CD4-positive, alpha-beta memory T cell (primary cell): Measurements from ENCODE around the gene WDR74. TPM values are rescaled to one million over a fixed set of nuclear protein-coding genes. Genes with fewer than 3 reads are reported as not detected.
A peak's percentile ranks its signal among the peaks of the same experiment; 100 is the strongest.

ENCODE experiments used
- CTCF ChIA-PET: fragments of 350-600 bp; sonication (Branson Sonifier 250); formaldehyde crosslinking; loops from one replicate; lab custom pipeline; 2021; ENCODE audit warnings: inconsistent platforms; ENCODE audit not compliant: partially characterized antibody; lab: Charles Lee
- POLR2A ChIA-PET: fragments of 350-600 bp; sonication (Branson Sonifier 250); formaldehyde crosslinking; loops from one replicate; lab custom pipeline; 2021; ENCODE audit not compliant: partially characterized antibody; lab: Charles Lee
- DNase-seq, 5 donors: peaks; one replicate each; pipeline versions ENCODE4 v3.0.0 to v3.0.0-alpha.2; 2020 to 2022; ENCODE audit warnings: mixed read lengths in 1 of 5
- H3K27ac ChIP-seq: one replicate; pipeline ENCODE4 v1.7.0; 2013; ENCODE audit warnings: low read depth, low read length
- H3K27me3 ChIP-seq: 2 replicates; pipeline ENCODE4 v1.7.0; 2013; ENCODE audit warnings: mild to moderate bottlenecking, low read length, moderate library complexity; ENCODE audit not compliant: insufficient read depth
- H3K36me3 ChIP-seq: 2 replicates; pipeline ENCODE4 v1.7.0; 2013; ENCODE audit warnings: mild to moderate bottlenecking, low read length, moderate library complexity; ENCODE audit not compliant: insufficient read depth
- H3K4me1 ChIP-seq: 2 replicates; pipeline ENCODE4 v1.7.0; 2013; ENCODE audit warnings: mild to moderate bottlenecking, low read length, moderate library complexity; ENCODE audit not compliant: insufficient read depth
- H3K4me3 ChIP-seq, 2 donors: one replicate each; pipeline ENCODE4 v1.7.0; 2013; ENCODE audit warnings: low read length in 2 of 2, mild to moderate bottlenecking in 1 of 2
- H3K9me3 ChIP-seq, 2 donors: one replicate each; pipeline ENCODE4 v1.7.0; 2013; ENCODE audit warnings: low read length in 2 of 2, control low read depth in 1 of 2; ENCODE audit not compliant: control insufficient read depth in 1 of 2
- H3K27ac Mint-ChIP-seq, 7 donors: one replicate each; pipeline ENCODE4 v1.8.0; 2020 to 2021; ENCODE audit warnings: mixed read lengths in 7 of 7, mild to moderate bottlenecking in 6 of 7, inconsistent platforms in 3 of 7, moderate library complexity in 3 of 7
- H3K27me3 Mint-ChIP-seq, 2 donors: one replicate each; pipeline ENCODE4 v1.8.0; 2020 to 2021; ENCODE audit warnings: mixed read lengths in 2 of 2
- H3K36me3 Mint-ChIP-seq, 2 donors: one replicate each; pipeline ENCODE4 v1.8.0; 2020 to 2021; ENCODE audit warnings: mixed read lengths in 2 of 2, inconsistent platforms in 1 of 2, mild to moderate bottlenecking in 1 of 2
- H3K4me1 Mint-ChIP-seq, 4 donors: one replicate each; pipeline ENCODE4 v1.8.0; 2020 to 2021; ENCODE audit warnings: mixed read lengths in 4 of 4, mild to moderate bottlenecking in 1 of 4
- H3K4me3 Mint-ChIP-seq, 8 donors: one replicate each; pipeline ENCODE4 v1.8.0; 2020 to 2021; ENCODE audit warnings: mixed read lengths in 8 of 8, mild to moderate bottlenecking in 7 of 8, moderate library complexity in 6 of 8, inconsistent platforms in 3 of 8
- H3K9me3 Mint-ChIP-seq, 8 donors: one replicate each; pipeline ENCODE4 v1.8.0; 2020 to 2021; ENCODE audit warnings: mixed read lengths in 8 of 8, mild to moderate bottlenecking in 5 of 8, inconsistent platforms in 3 of 8, moderate library complexity in 1 of 8
- intact Hi-C: fragments of 100-400 bp; cut with micrococcal nuclease; formaldehyde crosslinking; loops from one replicate; pipeline ENCODE4 v1.15.1; 2023
- polyA plus RNA-seq, 2 donors: library from polyadenylated mRNA; unstranded; fragments of 300-500 nt; fragmentation: Illumina TruSeq; gene quantifications; one replicate each; pipeline ENCODE4 v1.2.3, GENCODE V29; 2021
- total RNA-seq, 2 experiments: library from RNA; stranded (reverse); gene quantifications; one replicate each; pipeline ENCODE4 v1.2.3, GENCODE V29; 2021

The WDR74 gene
- total and polyA plus RNA-seq, 4 experiments from 2014 or later: 33.9 to 82.2 (median 65.0) TPM

DNA sequence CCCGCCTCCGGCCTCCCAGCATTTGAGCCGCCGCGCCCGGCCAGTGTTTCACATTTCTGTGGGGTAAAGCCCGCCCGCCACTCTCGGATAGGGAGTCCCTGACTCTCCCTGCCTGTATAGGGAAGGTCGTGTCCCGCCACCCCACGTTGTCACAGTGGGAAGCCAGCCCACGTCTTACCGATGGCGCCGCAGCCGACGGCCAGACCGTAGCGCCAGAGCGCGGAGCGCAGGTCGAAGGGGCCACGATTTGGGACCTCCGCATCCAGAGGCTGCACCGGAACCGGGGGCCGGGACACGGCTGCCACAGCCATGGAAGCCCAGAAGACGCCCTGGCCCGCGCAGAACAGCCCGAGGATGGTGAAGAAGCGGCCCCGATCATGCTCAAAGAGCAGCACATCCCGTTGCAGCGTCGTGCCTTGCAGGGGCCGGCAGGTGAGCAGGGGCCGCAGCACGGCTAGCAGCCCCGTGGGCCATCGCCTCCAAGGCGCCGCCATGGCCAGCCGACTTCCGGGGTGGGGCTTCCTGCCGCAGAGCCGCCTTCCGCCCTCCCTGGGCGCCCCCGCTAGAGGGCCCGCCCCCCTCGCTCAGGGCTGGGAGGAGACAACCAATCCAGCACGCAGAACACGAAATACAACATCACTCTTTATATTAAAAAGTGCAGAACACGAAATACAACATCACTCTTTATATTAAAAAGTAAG is 47.7 kb downstream of the WDR74 start, which contains the start of gene TMEM223:
TMEM223 (minus strand) TSS at position 506 of the 701 bp plus-strand sequence; CDS start at position 494, 12 bp downstream.
- H3K36me3 Mint-ChIP-seq: peaks cover 35 to 74% of the 10 kb centered on the region in 2 donors
- no peaks in the 10 kb centered on the region for H3K27me3 Mint-ChIP-seq
- intact Hi-C loops: loop anchor here (1.0 kb wide), 2 partner anchors 14 to 64 kb away; partner anchors contain the start of gene NXF1
- DNase-seq: peak; percentile 86 to 92 (median 87)
- ChIA-PET POLR2A (interaction anchor here (0.8 to 25.8 kb wide), 17 partner anchors 12 to 170 kb away, joined by 3 to 801 read pairs (median 7); partner anchors contain the start of genes B3GAT3, C11orf98, CSKMT and HNRNPUL2), CTCF (no interaction called here)
- peaks cover 0 to 1% (median 0%) of the 10 kb centered on the region in 8 donors for H3K9me3 Mint-ChIP-seq
- peaks cover 55% of the 10 kb centered on the region for H3K36me3 ChIP-seq
- H3K4me3 Mint-ChIP-seq: peak within 1 kb of the TSS; percentile 83 to 95 (median 88)
- peak within 1 kb of the TSS; percentile 89 to 98 (median 95) for H3K27ac Mint-ChIP-seq
- peak within 1 kb of the TSS; percentile 66 to 81 for H3K4me3 ChIP-seq
- H3K4me1 ChIP-seq: peaks cover 46% of the 10 kb centered on the region
- H3K27ac ChIP-seq: peak within 1 kb of the TSS; percentile 84
- no peaks in the 10 kb centered on the region for H3K27me3 ChIP-seq
- peaks cover 31 to 73% (median 48%) of the 10 kb centered on the region in 4 donors for H3K4me1 Mint-ChIP-seq
- no peaks in the 10 kb centered on the region for H3K9me3 ChIP-seq

DNA sequence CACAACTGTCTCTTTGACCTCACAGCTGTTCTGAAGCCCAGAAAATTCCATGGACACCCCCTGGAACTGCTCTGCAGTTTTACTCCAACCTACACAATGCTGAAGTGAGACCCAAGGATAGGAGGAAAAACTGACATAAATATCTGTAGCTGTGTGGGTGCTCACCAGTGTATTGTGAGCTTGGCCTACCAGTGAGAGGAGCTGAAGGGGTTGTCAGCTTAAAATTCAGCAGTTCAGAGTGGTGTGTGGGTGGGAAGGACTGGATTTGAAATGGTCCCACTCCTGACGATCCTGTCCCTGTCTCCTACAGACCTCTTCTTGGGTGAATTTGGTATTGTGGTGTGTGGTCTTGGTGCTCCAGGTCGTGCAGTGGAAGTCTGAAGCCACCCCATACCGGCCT is 49.8 kb downstream of the WDR74 start:
- no peak for DNase-seq
- H3K4me1 ChIP-seq: peaks cover 55% of the 10 kb centered on the region
- peak overlapping the region; percentile 84 for H3K27ac ChIP-seq
- Mint-ChIP-seq H3K4me1 (peaks cover 36 to 74% (median 56%) of the 10 kb centered on the region in 4 donors), H3K27ac (peak overlapping the region; percentile 89 to 98 (median 96)), H3K27me3 (no peaks in the 10 kb centered on the region), H3K36me3 (peaks cover 19 to 59% of the 10 kb centered on the region in 2 donors), H3K4me3 (peak overlapping the region; percentile 53 to 95 (median 80)), H3K9me3 (peaks cover 0 to 1% (median 0%) of the 10 kb centered on the region in 8 donors)
- H3K27me3 ChIP-seq: no peaks in the 10 kb centered on the region
- H3K36me3 ChIP-seq: peaks cover 34% of the 10 kb centered on the region
- intact Hi-C loops: no loop called here
- ChIA-PET POLR2A (interaction anchor here (1.0 to 25.8 kb wide), 12 partner anchors 14 to 236 kb away, joined by 3 to 801 read pairs (median 38); partner anchors contain the start of genes C11orf98, CSKMT, HNRNPUL2 and NXF1), CTCF (interaction anchor here (0.6 to 5.4 kb wide), 5 partner anchors 18 to 92 kb away, joined by 3 to 72 read pairs (median 3); partner anchors contain the start of genes SLC3A2, TAF6L and ZBTB3)
- no peaks in the 10 kb centered on the region for H3K9me3 ChIP-seq
- no peak overlapping the region for H3K4me3 ChIP-seq

DNA sequence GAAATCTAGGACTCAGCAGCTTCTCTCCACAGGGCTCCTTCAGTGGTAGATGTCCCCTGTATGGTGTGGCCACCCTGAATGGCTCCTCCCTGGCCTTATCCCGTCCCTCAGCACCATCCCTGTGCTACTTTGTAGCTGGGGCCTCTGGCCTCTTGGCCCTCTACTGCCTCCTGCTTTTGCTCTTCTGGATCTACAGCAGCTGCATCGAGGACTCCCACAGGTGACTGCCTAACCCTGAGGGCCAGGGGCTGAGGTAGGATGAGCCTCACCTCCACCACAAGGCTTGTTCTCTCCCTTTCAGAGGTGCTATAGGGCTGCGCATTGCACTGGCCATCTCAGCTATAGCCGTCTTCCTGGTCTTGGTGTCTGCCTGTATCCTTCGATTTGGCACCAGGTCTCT is 50.4 kb downstream of the WDR74 start:
- Mint-ChIP-seq H3K27ac (peak overlapping the region; percentile 89 to 98 (median 97)), H3K4me3 (peak overlapping the region; percentile 52 to 96 (median 87)), H3K4me1 (peaks cover 34 to 68% (median 53%) of the 10 kb centered on the region in 4 donors), H3K9me3 (peaks cover 0 to 1% (median 0%) of the 10 kb centered on the region in 8 donors), H3K36me3 (peaks cover 13 to 53% of the 10 kb centered on the region in 2 donors), H3K27me3 (no peaks in the 10 kb centered on the region)
- Histone ChIP-seq H3K4me3 (no peak overlapping the region), H3K27ac (no peak overlapping the region), H3K4me1 (peaks cover 55% of the 10 kb centered on the region), H3K36me3 (peaks cover 28% of the 10 kb centered on the region), H3K9me3 (no peaks in the 10 kb centered on the region), H3K27me3 (no peaks in the 10 kb centered on the region)
- POLR2A ChIA-PET: interaction anchor here (0.7 to 25.8 kb wide), 13 partner anchors 15 to 236 kb away, joined by 3 to 801 read pairs (median 25); partner anchors contain the start of genes GNG3, HNRNPUL2, NXF1 and SLC3A2
- CTCF ChIA-PET: interaction anchor here (1.0 to 5.4 kb wide), 6 partner anchors 12 to 74 kb away, joined by 3 to 105 read pairs (median 18); partner anchors contain the start of gene ZBTB3
- no peak for DNase-seq
- intact Hi-C loops: no loop called here

DNA sequence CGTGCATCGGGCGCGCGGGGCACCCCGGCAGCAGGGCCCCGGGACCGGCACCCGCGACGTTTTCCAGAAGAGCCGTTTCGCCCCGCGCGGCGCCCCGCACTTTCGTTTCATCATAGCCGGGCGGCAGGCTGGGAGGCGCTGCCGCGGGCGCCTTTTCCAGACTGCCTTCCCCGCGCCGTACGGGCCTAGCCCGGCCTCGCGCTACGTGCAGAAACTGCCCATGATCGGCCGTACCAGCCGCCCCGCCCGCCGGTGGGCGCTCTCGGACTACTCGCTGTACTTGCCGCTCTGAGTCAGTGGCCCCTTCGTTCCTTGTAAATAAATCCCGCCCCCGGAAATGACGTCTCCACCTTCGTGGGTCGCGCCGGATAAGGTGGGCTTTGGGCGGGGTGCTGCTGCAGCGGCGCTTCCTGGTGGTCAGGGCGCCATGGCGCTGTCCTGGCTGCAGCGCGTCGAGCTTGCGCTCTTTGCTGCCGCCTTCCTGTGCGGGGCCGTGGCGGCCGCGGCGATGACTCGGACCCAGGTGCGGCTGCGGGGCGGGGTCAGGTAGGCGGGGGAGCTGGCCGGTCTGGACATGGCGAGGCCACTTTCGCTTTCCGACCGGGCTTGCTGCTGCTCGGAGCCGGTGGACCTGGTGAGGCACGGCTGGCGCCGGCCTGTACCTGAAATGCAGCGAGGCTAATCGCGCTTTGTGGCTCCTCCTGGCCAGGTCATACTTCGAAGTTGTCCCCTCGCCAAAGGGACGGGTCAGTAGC is 52.2 kb downstream of the WDR74 start, which contains the start of gene TMEM179B:
TMEM179B (plus strand) TSS at position 398 of the 755 bp plus-strand sequence; CDS start at position 428, 30 bp downstream.
- Mint-ChIP-seq H3K4me1 (peaks cover 29 to 61% (median 47%) of the 10 kb centered on the region in 4 donors), H3K27ac (peak within 1 kb of the TSS; percentile 89 to 98 (median 97))

DNA sequence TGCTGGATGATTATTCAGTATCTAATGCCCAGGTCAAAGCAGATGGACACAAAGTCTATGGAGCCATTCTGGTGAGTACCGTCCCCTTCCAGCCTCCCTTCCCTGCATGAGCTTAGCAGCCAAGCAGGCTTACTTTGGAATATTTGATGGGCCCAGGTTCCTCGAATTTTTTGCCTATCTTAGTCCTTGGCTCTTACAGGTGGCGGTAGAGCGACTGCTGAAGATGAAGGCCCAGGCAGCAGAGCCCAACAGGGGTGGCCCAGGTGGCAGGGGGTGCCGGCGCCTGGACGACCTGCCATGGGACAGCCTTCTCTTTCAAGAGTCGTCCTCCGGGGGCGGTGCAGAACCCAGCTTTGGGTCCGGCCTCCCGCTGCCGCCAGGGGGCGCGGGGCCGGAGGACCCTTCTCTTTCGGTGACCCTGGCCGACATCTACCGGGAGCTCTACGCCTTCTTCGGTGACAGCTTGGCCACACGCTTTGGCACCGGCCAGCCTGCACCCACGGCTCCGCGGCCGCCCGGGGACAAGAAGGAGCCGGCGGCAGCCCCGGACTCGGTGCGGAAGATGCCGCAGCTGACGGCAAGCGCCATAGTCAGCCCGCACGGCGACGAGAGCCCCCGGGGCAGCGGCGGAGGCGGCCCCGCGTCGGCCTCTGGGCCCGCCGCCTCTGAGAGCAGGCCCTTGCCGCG is 52.9 kb downstream of the WDR74 start:
- ChIA-PET POLR2A (interaction anchor here (0.6 to 25.8 kb wide), 36 partner anchors 9 to 384 kb away, joined by 3 to 801 read pairs (median 6); partner anchors contain the start of genes B3GAT3, C11orf98, CSKMT and GANAB), CTCF (interaction anchor here (0.9 to 5.4 kb wide), 38 partner anchors 9 to 195 kb away, joined by 3 to 105 read pairs (median 6); partner anchors contain the start of genes BSCL2, C11orf98, CSKMT and GNG3)
- no peaks in the 10 kb centered on the region for H3K9me3 ChIP-seq
- H3K4me1 ChIP-seq: peaks cover 43% of the 10 kb centered on the region
- Mint-ChIP-seq H3K27me3 (no peaks in the 10 kb centered on the region), H3K36me3 (peaks cover 3 to 46% of the 10 kb centered on the region in 2 donors), H3K9me3 (peaks cover 0 to 3% (median 0%) of the 10 kb centered on the region in 8 donors), H3K4me1 (peaks cover 28 to 54% (median 43%) of the 10 kb centered on the region in 4 donors), H3K4me3 (peak overlapping the region; percentile 85 to 96 (median 88)), H3K27ac (peak overlapping the region; percentile 89 to 97 (median 96))
- no peaks in the 10 kb centered on the region for H3K27me3 ChIP-seq
- H3K27ac ChIP-seq: peak overlapping the region; percentile 84
- peak; percentile 82 to 85 (median 83) for DNase-seq
- H3K4me3 ChIP-seq: peak overlapping the region; percentile 73 to 95
- intact Hi-C loops: loop anchor here (1.0 to 2.0 kb wide), 11 partner anchors 15 to 95 kb away; partner anchors contain the start of genes NXF1, POLR2G, STX5 and TAF6L
- peaks cover 15% of the 10 kb centered on the region for H3K36me3 ChIP-seq

More for the DNA sequence above, 52.2 kb downstream of the WDR74 start, which contains the start of gene TMEM179B:
- ChIA-PET POLR2A (interaction anchor here (0.6 to 25.8 kb wide), 32 partner anchors 9 to 385 kb away, joined by 3 to 801 read pairs (median 8); partner anchors contain the start of genes C11orf98, CSKMT, GANAB and GNG3), CTCF (interaction anchor here (0.6 to 5.4 kb wide), 38 partner anchors 9 to 195 kb away, joined by 3 to 105 read pairs (median 6); partner anchors contain the start of genes BSCL2, C11orf98, CSKMT and GNG3)
- H3K36me3 Mint-ChIP-seq: peaks cover 6 to 50% of the 10 kb centered on the region in 2 donors
- H3K9me3 Mint-ChIP-seq: peaks cover 0 to 3% (median 0%) of the 10 kb centered on the region in 8 donors
- Histone ChIP-seq H3K27me3 (no peaks in the 10 kb centered on the region), H3K9me3 (no peaks in the 10 kb centered on the region), H3K36me3 (peaks cover 17% of the 10 kb centered on the region), H3K4me3 (peak within 1 kb of the TSS; percentile 73 to 95), H3K4me1 (peaks cover 45% of the 10 kb centered on the region), H3K27ac (peak within 1 kb of the TSS; percentile 84)
- H3K27me3 Mint-ChIP-seq: no peaks in the 10 kb centered on the region
- DNase-seq: peak; percentile 95 to 99 (median 96)
- intact Hi-C loops: loop anchor here (1.0 to 2.0 kb wide), 8 partner anchors 18 to 94 kb away; partner anchors contain the start of genes NXF1, POLR2G, STX5 and TEX54
- peak within 1 kb of the TSS; percentile 93 to 97 (median 96) for H3K4me3 Mint-ChIP-seq
